NCI-H2196 (cell line): ENCODE results near the gene EARS2.
"Not testable (repeated sequence)": the region's sequence is repeated elsewhere in the genome, so short reads cannot be mapped to it uniquely, and the experiment has no call there.

Source experiments
- DNase-seq: peaks from one replicate; lab custom pipeline; 2025; ENCODE audit not compliant: unreplicated experiment; lab: John Stamatoyannopoulos, UW

The EARS2 gene

GRCh38 chr16:23556881-23557778, at the start of gene EARS2, which contains the start of gene UBFD1:
Gene EARS2 (minus strand): TSS chr16:23557350. CDS start chr16:23557343, 7 bp downstream.
Gene UBFD1 (plus strand): TSS chr16:23557727. CDS start chr16:23557743, 16 bp downstream.
- peak; percentile 99 for DNase-seq

DNA sequence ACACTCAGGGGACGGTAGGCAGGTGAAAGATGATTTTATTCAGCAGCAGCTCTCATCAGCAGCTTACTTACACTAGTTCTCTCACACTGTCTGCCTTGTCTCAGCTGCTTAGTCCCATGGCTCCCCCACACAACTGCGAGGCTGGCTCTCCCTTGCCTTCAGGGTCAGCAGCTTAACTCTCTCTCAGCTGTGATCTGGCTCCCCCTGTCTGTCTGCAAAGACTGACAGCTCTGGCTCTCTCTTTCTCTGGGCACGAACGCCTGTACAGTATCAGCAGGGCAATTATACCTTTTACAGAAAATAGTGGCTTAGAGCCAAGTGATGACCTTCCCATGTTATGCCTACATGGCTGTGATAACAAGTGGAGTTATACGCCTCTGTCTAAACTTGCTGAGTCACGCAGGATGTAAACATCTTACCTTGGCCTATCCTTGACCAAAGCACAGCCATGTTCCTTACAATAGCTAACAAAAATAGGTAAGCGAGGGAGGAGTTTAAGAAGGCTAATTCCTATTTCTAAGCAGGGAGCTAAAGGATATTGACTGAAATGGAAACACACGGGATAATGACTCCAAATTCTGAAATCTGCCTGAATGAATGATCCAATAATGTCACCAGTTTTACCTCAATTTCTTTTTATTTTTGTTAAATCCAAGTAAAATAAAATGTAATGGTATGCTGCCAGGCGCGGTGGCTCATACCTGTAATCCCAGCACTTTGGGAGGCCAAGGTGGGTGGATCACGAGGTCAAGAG, 40.0 kb upstream of the EARS2 start:
- no peak for DNase-seq

- DNase-seq = peak; percentile 94
Observed at GRCh38 chr16:23595951-23596720, 39.0 kb upstream of the EARS2 start, which contains the start of gene NDUFAB1. Gene NDUFAB1 (minus strand): TSS chr16:23596316. CDS start chr16:23596290, 26 bp downstream.

GRCh38 chr16:23595246-23595950, 38.2 kb upstream of the EARS2 start:
- DNase-seq = no peak

GRCh38 chr16:23594186-23594585, 37.0 kb upstream of the EARS2 start:
- no peak for DNase-seq

GRCh38 chr16:23590181-23590580, 33.0 kb upstream of the EARS2 start:
- DNase-seq = no peak

- no peak for DNase-seq
Observed at GRCh38 chr16:23587726-23588125, 30.6 kb upstream of the EARS2 start.

GRCh38 chr16:23584186-23585076, 27.3 kb upstream of the EARS2 start:
- no peak for DNase-seq

GRCh38 chr16:23583271-23583670, 26.1 kb upstream of the EARS2 start:
- not testable (repeated sequence) for DNase-seq

GRCh38 chr16:23581764-23582163, 24.6 kb upstream of the EARS2 start:
- no peak for DNase-seq

DNA sequence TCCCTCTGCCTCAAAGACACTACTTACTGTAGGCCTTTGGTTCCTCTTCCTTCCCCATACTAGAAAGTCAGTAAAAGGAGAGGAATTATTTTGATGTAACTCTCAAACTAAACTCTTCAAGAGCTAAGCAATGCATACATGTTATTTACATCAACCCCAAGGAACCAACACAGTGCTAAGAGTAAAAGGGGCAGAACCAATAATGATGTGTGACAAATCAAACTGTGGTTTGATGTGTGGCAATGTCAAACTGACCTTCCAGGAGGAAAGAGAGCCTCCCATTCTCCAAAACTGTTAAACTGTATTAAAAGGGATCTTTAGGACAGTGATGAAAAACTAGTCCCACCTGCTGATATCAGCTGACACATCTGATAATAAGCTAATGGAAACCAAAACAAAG, 23.2 kb upstream of the EARS2 start:
- no peak for DNase-seq

GRCh38 chr16:23579371-23579770, 22.2 kb upstream of the EARS2 start:
- no peak for DNase-seq

DNA sequence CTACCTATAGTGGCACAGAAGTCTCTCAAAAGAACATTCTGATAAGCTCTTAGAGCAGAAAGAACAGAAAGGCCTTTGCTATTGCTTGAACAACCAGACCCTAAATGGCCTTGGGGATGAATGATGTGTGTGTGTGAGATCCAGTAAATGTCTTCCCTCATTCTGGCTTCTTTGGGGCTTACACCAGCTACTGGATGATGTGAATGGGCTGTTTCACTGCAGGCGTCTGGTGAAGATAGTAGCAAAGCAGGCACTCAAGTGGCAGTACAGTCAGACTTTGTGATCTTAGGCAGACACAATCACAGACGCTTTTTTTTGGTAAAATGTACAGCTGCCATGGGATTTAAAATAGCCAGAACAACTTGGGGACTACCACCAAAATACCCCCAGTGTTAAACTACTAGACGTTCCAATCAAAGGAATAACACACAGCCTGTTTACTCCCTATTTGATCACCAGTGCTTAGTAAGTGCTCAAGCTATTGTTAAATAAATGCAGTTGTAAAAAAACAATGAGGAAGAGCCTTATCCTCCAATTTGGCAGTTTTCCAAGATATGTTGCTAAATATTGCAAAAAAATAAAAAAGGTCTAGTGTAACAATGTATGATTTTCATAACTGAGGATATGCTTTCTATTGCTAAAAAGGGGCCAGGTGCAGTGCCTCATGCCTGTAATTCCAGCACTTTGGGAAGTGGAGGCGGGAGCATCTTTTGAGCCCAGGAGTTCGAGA, 21.1 kb upstream of the EARS2 start:
- no peak for DNase-seq

DNA sequence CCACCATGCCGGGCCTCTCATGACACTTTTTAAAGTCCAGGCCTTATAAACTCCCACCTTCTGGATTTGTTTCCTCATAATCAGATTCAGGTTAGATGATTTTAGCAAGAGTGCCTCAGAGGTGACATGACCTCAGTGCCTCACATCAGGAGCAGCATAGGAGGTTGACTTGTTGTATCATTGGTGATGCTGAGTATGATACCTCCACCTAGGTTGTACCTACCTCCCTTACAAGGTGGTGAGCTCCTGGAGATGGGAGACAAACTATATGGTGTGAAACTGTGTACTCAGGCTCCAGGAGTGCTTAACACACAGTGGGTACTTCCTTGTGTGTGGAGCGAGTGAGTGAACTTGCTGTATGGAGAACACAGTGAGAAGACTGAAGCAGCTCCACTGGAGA, 20.3 kb upstream of the EARS2 start:
- no peak for DNase-seq

GRCh38 chr16:23575834-23576233, 18.7 kb upstream of the EARS2 start:
- no peak for DNase-seq

DNA sequence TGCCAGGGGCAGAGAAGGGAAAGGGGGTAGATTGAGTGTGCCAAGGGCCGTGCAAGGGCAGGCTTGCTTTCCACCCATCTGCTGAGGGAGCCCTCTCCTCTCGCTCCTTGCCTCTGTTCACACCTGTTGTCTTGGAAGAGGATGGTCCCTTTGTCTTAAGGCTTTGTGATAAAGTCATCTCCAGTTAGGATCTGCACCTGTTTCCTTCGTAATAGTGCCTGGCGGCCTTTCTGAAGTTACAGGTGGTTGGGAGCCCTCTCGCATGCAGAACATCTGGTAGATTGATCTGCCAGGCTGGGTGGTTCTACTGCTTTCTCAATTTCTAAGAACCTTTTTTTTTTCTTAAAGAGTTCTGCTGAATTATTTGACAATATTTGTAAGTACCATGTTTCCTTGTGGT, 16.7 kb upstream of the EARS2 start:
- no peak for DNase-seq

- no peak for DNase-seq
Observed at GRCh38 chr16:23572394-23572793, 15.2 kb upstream of the EARS2 start.

DNA sequence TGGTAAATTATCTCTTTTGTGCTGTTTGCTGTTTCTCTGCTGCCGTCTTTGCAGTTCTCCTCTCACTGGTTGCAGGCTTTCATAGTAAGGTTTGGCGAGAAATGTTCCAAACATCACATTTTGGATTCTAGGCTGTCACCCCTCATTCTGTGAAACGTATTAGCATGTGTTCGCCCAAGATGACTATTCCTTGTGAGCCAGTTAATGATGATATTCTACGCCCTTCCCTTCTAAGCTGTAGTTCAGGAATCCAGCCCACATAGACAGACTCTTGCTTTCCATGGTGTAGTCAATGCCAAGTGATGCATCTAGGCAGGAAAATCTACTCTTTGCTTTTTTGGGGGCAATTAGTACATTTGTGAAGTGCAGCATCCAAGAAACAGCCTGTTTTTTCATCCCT, 14.7 kb upstream of the EARS2 start:
- DNase-seq = no peak
